Measurements from ENCODE around the gene USP24. TPM values are rescaled to one million over a fixed set of nuclear protein-coding genes. Genes with fewer than 3 reads are reported as not detected.

The USP24 gene
- total RNA-seq, 6 experiments from 2014 or later: 19.9 to 28.0 (median 21.9) TPM

DNA sequence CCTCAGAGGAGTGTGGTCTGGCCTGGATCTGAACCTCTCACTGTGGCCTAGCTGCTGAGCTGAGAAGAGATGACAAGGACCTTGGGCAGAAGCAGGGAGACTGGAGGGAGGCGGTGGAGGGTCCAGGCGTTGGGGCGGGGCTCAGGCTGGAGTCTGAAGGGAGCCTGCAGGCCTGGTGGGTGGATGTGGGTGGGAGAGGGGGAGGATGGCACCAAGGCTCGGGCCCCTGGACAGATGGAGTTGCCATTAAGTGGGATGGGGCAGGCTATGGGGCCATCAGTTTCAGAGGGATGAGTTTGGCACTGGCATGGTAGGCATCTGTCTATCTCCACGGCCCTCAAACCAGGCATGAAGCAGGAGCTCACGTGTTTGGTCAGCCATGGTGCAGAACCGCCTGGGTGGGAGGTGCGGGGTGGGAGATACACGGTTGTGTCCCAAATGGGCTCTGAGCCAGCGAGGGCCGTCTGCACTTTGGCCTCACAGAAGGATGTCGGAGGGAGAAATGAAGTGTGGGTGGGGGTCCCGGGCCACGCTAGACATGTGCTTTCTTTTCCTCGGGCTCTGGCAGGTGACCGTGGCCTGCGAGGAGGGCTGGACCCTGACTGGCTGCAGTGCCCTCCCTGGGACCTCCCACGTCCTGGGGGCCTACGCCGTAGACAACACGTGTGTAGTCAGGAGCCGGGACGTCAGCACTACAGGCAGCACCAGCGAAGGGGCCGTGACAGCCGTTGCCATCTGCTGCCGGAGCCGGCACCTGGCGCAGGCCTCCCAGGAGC lies 152.2 kb downstream of the USP24 start:
- WGBS (ENCODE audit: insufficient coverage, low coverage, low lambda C conversion rate, missing lambda C conversion rate): 82% methylated on average over 4 of the region's 29 CpGs
- ATAC-seq (no peak), DNase-seq (peak in 1 of 3 donors; percentile 46)
- no peak overlapping the region for H3K4me3 ChIP-seq
- peaks cover 0 to 57% (median 9%) of the 10 kb centered on the region in 4 donors for H3K4me1 ChIP-seq
- peak overlapping the region in 1 of 3 donors; percentile 18 for H3K27ac ChIP-seq
- no peaks in the 10 kb centered on the region for H3K27me3 ChIP-seq
- H3K9me3 ChIP-seq: no peaks in the 10 kb centered on the region
- TF ChIP-seq POLR2A (IDR thresholded peaks at IDR 0.05): no peak
- TF ChIP-seq, protein P1, sequence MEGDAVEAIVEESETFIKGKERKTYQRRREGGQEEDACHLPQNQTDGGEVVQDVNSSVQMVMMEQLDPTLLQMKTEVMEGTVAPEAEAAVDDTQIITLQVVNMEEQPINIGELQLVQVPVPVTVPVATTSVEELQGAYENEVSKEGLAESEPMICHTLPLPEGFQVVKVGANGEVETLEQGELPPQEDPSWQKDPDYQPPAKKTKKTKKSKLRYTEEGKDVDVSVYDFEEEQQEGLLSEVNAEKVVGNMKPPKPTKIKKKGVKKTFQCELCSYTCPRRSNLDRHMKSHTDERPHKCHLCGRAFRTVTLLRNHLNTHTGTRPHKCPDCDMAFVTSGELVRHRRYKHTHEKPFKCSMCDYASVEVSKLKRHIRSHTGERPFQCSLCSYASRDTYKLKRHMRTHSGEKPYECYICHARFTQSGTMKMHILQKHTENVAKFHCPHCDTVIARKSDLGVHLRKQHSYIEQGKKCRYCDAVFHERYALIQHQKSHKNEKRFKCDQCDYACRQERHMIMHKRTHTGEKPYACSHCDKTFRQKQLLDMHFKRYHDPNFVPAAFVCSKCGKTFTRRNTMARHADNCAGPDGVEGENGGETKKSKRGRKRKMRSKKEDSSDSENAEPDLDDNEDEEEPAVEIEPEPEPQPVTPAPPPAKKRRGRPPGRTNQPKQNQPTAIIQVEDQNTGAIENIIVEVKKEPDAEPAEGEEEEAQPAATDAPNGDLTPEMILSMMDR (IDR thresholded peaks at IDR 0.05): no peak
- H3K36me3 ChIP-seq: peaks cover 0 to 66% (median 18%) of the 10 kb centered on the region in 4 donors
- intact Hi-C loops (cut with DNase I): no loop called here

DNA sequence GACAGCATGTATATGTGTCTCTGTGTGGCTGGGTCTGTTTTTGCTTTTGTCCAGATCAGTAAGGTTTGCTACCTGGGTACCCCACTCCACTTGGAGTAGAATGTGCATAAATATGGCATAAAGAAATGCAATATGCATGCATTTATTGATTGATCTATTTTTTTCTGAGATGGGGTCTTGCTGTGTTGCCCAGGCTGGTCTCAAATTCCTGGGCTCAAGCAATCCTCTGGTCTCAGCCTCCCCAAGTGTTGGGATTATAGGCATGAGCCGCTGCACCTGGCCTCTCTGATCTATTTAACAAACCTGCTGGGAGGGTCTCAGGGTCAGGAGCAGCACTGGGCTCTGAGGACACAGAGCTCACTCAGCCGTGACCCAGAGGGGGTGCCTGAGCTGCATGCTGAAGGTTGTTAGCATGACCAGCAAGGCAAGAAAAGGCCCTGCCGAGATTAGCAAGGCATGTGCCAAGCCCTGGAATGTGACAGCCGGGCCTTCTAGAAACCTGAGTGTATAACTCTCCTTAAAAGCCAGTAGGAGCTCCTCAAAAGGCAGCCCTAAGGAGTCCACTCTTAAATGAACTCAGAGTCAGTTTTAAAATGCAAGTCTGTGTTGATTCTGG lies 153.3 kb downstream of the USP24 start:
- WGBS (ENCODE audit: insufficient coverage, low coverage, low lambda C conversion rate, missing lambda C conversion rate): 83% methylated on average over 2 of the region's 4 CpGs
- Histone ChIP-seq H3K36me3 (peaks cover 0 to 74% (median 24%) of the 10 kb centered on the region in 4 donors), H3K4me3 (no peak overlapping the region), H3K9me3 (no peaks in the 10 kb centered on the region), H3K27me3 (no peaks in the 10 kb centered on the region), H3K27ac (no peak overlapping the region), H3K4me1 (peaks cover 0 to 46% (median 9%) of the 10 kb centered on the region in 4 donors)
- ATAC-seq (no peak), DNase-seq (no peak)
- TF ChIP-seq, protein P1 (IDR thresholded peaks at IDR 0.05): no peak
- no peak for TF ChIP-seq POLR2A (IDR thresholded peaks at IDR 0.05)
- intact Hi-C loops (cut with DNase I): no loop called here

DNA sequence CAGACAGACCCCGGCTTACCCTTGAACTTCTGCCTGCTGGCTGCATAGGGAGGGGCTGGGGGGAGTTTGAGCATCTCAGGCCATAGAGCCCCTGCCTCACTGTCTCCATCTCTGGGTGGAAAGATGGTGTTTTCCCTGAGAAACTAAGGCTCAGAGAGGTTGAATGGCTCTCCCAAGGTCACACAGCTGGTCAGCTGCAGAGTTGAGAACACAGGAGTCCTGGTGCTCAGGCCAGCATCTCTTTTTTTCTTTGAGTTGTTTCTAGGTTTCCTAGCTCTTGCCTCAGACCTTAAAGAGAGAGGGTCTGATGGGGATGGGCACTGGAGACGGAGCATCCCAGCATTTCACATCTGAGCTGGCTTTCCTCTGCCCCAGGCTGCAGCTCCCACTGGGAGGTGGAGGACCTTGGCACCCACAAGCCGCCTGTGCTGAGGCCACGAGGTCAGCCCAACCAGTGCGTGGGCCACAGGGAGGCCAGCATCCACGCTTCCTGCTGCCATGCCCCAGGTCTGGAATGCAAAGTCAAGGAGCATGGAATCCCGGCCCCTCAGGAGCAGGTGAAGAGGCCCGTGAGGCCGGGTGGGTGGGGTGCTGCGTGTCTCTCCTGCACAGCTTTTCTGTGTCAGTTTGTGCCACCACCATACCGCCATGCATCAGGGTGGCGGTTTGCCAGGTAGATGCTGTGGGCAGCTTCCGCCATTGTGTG lies 154.0 kb downstream of the USP24 start:
- DNase-seq (peak in 1 of 3 donors; percentile 45), ATAC-seq (no peak)
- Histone ChIP-seq H3K4me3 (no peak overlapping the region), H3K27me3 (no peaks in the 10 kb centered on the region), H3K9me3 (no peaks in the 10 kb centered on the region), H3K4me1 (peaks cover 0 to 40% (median 9%) of the 10 kb centered on the region in 4 donors), H3K36me3 (peaks cover 0 to 72% (median 25%) of the 10 kb centered on the region in 4 donors), H3K27ac (no peak overlapping the region)
- 55% methylated on average over 6 of the region's 13 CpGs for WGBS (ENCODE audit: insufficient coverage, low coverage, low lambda C conversion rate, missing lambda C conversion rate)
- TF ChIP-seq, protein P1 (IDR thresholded peaks at IDR 0.05): no peak
- no peak for TF ChIP-seq POLR2A (IDR thresholded peaks at IDR 0.05)
- intact Hi-C loops (cut with DNase I): no loop called here

DNA sequence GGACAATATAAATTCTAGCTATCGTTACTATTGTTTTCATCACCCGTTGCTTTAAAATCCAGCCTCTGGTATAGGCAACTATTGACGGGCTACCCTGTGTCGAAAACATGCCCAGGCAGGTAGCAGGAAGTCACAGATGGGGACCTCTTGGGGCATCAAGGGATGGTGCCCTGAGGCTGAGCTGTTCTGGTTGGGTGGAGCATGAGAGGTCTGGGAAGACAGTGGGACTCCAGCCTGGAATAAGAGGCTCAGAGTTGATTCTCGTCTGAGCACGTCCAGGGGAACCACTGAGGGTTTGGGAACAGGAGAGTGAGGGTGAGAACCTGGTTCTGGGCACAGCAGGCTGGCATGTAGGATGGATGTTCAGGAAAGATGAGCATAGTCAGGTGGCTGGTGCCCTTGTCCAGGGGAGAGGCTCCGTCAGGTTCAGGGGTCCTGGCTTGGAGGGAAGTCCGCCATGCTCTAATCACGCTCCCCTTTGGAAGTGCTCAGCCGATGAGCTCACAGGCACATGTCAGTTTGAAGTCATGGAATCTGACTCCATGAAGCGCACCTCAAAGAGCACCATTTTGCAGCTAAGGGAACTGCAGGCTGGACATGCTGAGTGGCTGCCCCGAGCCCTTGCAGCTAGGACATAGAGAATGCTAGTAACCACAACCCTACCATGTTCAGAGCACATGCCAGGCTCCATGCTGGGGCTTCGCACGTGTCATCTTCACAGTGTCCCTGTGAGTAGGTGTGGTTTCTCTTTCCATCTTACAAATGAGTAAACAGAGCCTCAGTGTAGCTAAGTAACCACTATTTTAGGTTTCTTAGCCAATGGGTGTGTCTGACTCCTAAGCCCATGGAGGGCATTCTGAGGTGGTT lies 154.8 kb downstream of the USP24 start:
- Histone ChIP-seq H3K4me1 (peaks cover 0 to 38% (median 11%) of the 10 kb centered on the region in 4 donors), H3K27ac (no peak overlapping the region), H3K36me3 (peaks cover 0 to 69% (median 28%) of the 10 kb centered on the region in 4 donors), H3K9me3 (no peaks in the 10 kb centered on the region), H3K4me3 (no peak overlapping the region), H3K27me3 (no peaks in the 10 kb centered on the region)
- TF ChIP-seq, protein P1 (IDR thresholded peaks at IDR 0.05): no peak
- no peak for TF ChIP-seq POLR2A (IDR thresholded peaks at IDR 0.05)
- DNase-seq (no peak), ATAC-seq (no peak)
- intact Hi-C loops (cut with DNase I): no loop called here
- WGBS (ENCODE audit: insufficient coverage, low coverage, low lambda C conversion rate, missing lambda C conversion rate): 92% methylated on average over 8 of the region's 14 CpGs
